HG03108 (cell line): ENCODE data around the gene MRAP2.
"Not testable (repeated sequence)": the region's sequence is repeated elsewhere in the genome, so short reads cannot be mapped to it uniquely, and the experiment has no call there.

ENCODE experiments used
- ATAC-seq: cut with Tn5 transposase; IDR thresholded peaks from one replicate; pipeline ENCODE4 v1.9.1; 2021; ENCODE audit warnings: moderate library complexity; ENCODE audit not compliant: unreplicated experiment

MRAP2 gene

DNA sequence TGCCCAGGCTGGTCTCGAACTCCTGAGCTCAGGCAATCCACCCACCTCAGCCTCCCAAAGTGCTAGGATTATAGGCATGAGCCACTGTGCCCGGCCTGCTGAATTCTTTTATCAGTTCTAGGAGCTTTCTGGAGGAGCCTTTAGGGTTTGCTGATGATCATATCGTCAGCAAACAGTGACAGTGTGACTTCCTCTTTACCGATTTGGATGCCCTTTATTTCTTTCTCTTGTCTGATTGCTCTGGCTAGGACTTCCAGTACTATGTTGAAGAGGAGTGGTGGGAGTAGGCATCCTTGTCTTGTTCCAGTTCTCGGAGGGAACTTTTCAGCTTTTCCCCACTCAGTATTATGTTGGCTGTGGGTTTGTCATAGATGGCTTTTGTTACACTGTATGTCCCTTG is 35.3 kb downstream of the MRAP2 start:
- ATAC-seq, result not testable (repeated sequence)

DNA sequence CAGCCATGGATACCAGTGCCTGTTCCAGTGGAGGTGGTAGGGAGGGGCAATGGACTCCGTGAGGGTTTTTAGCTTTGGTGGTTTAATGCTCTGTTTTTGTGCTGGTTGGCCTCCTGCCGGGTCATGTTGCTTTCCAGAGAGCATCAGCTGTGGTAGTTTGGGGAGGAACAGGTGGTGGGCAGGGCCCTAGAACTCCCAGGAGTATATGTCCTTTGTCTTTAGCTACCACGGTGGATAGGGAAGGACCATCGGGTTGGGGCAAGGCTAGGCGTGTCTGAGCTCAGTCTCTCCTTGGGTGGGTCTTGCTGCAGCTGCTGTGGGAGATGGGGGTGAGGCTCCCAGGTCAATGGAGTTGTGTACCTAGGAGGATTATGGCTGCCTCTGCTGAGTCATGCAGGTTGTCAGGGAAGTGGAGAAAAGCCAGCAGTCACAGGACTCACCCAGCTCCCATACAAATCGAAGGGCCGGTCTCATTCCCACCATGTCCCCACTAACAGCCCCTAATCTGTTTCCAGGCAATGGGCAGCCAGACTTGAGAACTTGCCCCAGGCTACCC is 38.9 kb downstream of the MRAP2 start:
- no peak for ATAC-seq

DNA sequence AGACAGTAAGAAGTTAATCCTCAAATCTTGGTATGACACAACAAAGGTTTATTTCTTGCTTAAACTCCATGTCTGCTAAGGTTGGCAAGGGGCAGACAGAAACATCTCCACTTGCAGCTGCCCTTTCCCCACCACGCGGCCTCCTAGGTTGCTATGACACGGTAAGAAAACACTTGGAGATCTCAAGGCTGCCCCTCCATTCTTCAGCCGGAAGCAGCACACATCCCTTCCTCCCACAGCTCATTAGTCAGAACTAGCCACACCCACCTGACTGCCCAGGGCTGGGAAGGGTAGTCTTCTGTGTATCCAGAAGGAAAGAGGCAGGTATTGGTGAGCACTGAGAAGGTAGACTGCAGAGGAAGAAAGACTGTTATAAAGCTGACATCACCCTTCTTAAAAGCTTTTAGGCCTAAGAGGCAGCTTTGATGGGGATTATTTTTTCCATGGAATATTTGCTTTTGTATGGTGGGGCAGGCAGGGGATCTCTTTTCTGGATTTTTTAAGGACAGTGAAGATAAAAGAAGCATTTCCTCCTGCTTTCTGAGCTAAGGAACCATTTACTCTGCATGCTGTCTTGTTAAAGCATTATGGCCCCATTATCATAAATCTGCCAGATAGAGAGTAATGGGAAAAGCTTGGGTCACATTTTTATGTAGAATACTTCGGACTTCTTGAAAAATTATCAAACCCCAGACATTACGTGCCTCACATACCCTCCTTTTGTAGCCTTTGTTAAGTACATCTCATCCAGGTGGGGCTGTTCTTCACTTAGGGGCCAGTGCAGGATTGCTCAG is 41.6 kb downstream of the MRAP2 start:
- no peak for ATAC-seq

DNA sequence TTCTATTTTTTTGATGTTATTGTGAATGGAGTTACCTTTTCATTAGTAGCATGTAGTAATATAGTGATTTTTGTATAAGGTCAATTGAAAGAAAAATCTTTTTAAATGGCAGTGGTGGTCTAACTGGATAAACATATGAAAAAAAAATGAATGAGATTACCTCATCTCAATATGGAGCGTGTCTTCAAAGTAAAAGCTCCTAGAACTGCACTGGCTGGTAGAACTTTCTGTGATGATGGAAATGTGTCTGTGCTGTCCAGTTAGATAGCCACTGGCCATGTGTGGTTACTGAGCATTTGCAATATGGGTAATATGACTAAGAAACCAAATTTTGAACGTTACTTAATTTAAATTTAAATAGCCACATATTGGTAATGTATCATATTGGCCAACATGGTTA is 44.1 kb downstream of the MRAP2 start:
- ATAC-seq, result no peak

- ATAC-seq, result no peak
These were observed 44.8 kb downstream of the MRAP2 start for GRCh38 chr6:84078335-84078734.

- no peak for ATAC-seq
These were observed 47.6 kb downstream of the MRAP2 start for GRCh38 chr6:84081222-84081621.

GRCh38 chr6:84082689-84083265 is 49.2 kb downstream of the MRAP2 start:
- ATAC-seq, result no peak

- ATAC-seq, result not testable (repeated sequence)
These were observed 51.1 kb downstream of the MRAP2 start for GRCh38 chr6:84084705-84085104.

DNA sequence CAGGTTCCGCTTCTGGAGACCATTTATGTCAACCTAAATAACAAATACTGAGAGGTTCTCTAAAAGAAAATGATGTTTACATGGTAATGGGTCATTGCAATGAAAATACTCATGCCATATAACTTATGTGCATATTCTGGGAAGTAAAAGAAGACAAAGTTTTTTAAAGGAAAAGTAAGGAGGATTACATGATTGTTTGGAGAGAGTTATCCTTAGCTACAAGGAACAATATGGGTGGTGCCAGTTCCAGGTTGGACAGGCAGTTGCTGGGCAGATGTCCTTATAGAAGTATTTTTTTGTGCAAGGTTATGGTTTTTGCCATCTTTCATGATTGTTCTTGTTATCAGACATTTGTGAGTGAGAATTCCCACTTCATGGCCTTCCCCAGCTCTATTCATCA is 52.5 kb downstream of the MRAP2 start:
- ATAC-seq, result no peak

GRCh38 chr6:84086545-84087429 is 53.2 kb downstream of the MRAP2 start:
- ATAC-seq, result no peak

DNA sequence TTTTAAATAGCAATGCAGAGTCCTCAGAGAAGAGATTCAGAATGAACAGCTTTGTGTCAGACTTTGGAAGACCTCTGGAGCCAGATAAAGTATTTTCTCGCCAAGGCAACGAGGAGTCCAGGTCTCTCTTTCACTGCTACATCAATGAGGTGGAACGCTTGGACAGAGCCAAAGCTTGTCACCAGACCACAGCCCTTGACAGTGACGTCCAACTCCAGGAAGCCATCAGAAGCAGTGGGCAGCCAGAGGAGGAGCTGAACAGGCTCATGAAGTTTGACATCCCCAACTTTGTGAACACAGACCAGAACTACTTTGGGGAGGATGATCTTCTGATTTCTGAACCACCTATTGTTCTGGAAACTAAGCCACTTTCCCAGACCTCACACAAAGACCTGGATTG is 55.5 kb downstream of the MRAP2 start:
- no peak for ATAC-seq

GRCh38 chr6:84089552-84089951 is 56.0 kb downstream of the MRAP2 start:
- ATAC-seq, result no peak

GRCh38 chr6:84093441-84094435 is 60.2 kb downstream of the MRAP2 start:
- ATAC-seq, result no peak

DNA sequence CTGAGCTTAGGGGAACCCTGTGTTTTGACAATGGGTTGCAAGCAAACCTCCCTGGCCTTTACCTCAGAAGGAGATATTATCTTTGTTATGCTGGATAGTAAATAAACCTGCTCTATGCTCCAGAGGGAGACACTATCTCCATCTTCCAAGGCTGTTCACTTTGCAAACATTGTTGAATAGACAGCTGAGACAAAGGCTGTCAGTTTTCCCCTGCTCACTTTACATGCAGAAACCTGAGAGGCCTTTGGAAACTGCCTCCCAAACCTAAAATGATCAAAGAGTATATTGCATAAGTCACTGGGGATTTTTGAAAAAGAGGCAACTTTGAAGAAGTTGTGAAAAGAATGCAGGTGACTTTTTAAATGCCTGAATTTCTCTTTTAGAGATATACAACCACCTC is 61.6 kb downstream of the MRAP2 start:
- no peak for ATAC-seq

DNA sequence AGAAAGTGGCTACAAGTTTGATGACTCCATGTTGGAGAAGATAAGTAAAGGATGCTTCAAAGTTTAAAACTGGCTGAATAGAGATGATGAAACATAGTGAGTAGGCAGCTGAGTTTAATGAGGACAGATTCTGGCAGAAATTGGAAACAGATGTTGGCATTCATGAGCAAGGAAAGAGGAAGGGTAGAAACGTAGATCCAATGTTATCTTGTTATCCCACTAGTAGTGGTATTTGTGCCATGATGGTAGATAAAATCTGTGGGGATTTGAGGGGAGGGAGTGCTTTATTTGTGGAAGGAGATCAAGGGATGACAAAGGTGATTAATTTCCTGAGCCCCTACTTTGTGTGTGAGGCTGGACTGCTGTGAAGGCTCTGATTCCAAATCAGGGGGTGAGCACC is 69.5 kb downstream of the MRAP2 start:
- no peak for ATAC-seq

DNA sequence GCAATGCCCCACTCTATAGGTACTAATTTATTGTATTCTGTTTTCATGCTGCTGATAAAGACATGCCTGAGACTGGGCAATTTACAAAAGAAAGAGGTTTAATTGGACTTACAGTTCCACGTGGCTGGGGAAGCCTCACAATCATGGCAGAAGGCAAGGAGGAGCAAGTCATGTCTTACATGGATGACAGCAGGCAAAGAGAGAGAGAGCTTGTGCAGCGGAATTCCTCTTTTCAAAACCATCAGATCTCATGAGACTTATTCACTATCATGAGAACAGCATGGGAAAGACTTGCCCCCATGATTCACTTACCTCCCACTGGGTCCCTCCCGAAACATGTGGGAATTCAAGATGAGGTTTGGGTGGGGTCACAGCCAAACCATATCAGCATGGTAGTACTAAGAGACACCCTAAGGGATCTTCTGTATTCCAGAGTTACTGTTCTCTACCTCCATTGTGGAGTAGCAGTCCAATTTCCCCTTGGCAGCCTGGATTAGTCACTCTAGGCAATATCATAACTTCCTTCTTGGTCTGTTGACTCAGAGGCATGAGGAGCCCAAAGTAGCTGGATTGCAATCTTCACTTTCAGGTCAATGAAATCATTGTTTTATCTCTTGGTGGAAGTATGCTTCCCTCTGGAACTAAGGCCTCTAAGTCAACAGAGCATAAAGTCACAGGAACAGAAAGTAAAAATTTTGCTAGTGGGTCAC is 71.8 kb downstream of the MRAP2 start:
- not testable (repeated sequence) for ATAC-seq

DNA sequence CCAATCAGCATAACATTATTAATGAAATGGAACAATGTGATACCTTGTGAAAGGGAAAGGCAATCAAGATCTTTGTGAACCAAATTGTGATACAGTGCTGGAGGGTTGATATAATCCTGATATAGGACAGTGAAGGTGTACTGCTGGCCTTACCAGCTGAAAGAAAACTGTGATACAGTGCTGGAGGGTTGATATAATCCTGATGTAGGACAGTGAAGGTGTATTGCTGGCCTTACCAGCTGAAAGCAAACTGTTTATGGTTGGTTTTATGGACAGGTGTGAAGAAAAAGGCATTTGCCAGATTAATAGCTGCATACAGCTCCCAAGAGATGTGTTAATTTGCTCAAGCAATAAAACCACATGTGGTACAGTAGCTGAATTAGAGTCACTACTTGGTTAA is 73.9 kb downstream of the MRAP2 start:
- ATAC-seq, result no peak

DNA sequence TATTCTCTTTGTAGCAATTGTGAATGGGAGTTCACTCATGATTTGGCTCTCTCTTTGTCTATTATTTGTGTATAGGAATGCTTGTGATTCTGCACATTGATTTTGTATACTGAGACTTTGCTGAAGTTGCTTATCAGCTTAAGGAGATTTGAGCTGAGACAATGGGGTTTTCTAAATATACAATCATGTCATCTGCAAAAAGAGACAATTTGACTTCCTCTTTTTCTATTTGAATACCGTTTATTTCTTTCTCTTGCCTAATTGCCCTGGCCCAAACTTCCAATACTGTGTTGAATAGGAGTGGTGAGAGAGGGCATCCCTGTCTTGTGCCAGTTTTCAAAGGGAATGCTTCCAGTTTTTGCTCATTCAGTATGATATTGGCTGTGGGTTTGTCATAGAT is 77.8 kb downstream of the MRAP2 start:
- not testable (repeated sequence) for ATAC-seq

DNA sequence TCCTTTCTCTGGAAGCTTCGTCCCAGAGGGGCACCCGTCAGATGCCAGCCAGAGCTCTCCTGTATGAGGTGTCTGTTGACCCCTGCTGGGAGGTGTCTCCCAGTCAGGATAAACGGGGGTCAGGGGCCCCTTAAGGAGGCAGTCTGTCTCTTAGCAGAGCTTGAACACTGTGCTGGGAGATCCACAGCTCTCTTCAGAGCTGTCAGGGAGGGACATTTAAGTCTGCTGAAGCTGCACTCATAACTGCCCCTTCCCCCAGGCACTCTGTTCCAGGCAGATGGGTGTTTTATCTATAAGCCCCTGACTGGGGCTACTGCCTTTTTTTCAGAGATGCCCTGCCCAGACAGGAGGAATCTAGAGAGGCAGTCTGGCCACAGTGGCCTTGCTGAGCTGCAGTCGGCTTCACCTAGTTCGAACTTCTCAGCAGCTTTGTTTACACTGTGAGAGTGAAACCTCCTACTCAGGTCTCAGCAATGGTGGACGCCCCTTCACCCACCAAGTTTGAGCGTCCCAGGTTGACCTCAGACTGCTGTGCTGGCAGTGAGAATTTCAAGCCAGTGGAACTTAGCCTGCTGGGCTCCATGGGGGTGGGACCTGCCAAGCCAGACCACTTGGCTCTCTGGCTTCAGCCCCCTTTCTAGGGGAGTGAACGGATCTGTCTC is 81.5 kb downstream of the MRAP2 start:
- ATAC-seq, result not testable (repeated sequence)
